GM18511 (cell line): ENCODE data around the gene TPRA1.

Experiments used
- ATAC-seq: cut with Tn5 transposase; IDR thresholded peaks from one replicate; pipeline ENCODE4 v1.9.1; 2021; ENCODE audit warnings: mild to moderate bottlenecking, moderate library complexity; ENCODE audit not compliant: unreplicated experiment

TPRA1 gene

GRCh38 chr3:127590593-127591465 lies at the start of gene TPRA1:
TSS of gene TPRA1 (minus strand) at chr3:127590733. CDS start at chr3:127580146, 10,587 bp downstream.
- peak; percentile 80 for ATAC-seq

GRCh38 chr3:127640042-127640355 lies 49.5 kb upstream of the TPRA1 start:
- no peak for ATAC-seq

GRCh38 chr3:127639173-127640041 lies 48.9 kb upstream of the TPRA1 start:
- no peak for ATAC-seq

GRCh38 chr3:127637971-127638370 lies 47.4 kb upstream of the TPRA1 start:
- ATAC-seq = no peak

- ATAC-seq = no peak
Observed at GRCh38 chr3:127637546-127637945, 47.0 kb upstream of the TPRA1 start.

- no peak for ATAC-seq
Observed at GRCh38 chr3:127634653-127635052, 44.1 kb upstream of the TPRA1 start.

- no peak for ATAC-seq
Observed at GRCh38 chr3:127632035-127632820, 41.7 kb upstream of the TPRA1 start.

GRCh38 chr3:127630811-127631714 lies 40.5 kb upstream of the TPRA1 start:
- no peak for ATAC-seq

GRCh38 chr3:127629467-127630403 lies 39.2 kb upstream of the TPRA1 start:
- no peak for ATAC-seq

- ATAC-seq = no peak
Observed at GRCh38 chr3:127628788-127629466, 38.4 kb upstream of the TPRA1 start, which contains the start of gene PODXL2. TSS of gene PODXL2 (plus strand) at chr3:127629185. CDS start at chr3:127629220, 35 bp downstream.

- no peak for ATAC-seq
Observed at GRCh38 chr3:127628426-127628787, 37.9 kb upstream of the TPRA1 start.

- ATAC-seq = no peak
Observed at GRCh38 chr3:127625821-127626220, 35.3 kb upstream of the TPRA1 start.

GRCh38 chr3:127624063-127624462 lies 33.5 kb upstream of the TPRA1 start:
- no peak for ATAC-seq

- no peak for ATAC-seq
Observed at GRCh38 chr3:127622772-127623576, 32.4 kb upstream of the TPRA1 start.

- ATAC-seq = no peak
Observed at GRCh38 chr3:127622031-127622430, 31.5 kb upstream of the TPRA1 start.

GRCh38 chr3:127620637-127621375 lies 30.3 kb upstream of the TPRA1 start:
- no peak for ATAC-seq

- no peak for ATAC-seq
Observed at GRCh38 chr3:127618891-127619290, 28.4 kb upstream of the TPRA1 start.
